ENCODE data around the gene ZNF430. TPM values are rescaled to one million over a fixed set of nuclear protein-coding genes. Genes with fewer than 3 reads are reported as not detected.

The ZNF430 gene
- total RNA-seq, 1 experiment from 2014 or later = 3.2 TPM

DNA sequence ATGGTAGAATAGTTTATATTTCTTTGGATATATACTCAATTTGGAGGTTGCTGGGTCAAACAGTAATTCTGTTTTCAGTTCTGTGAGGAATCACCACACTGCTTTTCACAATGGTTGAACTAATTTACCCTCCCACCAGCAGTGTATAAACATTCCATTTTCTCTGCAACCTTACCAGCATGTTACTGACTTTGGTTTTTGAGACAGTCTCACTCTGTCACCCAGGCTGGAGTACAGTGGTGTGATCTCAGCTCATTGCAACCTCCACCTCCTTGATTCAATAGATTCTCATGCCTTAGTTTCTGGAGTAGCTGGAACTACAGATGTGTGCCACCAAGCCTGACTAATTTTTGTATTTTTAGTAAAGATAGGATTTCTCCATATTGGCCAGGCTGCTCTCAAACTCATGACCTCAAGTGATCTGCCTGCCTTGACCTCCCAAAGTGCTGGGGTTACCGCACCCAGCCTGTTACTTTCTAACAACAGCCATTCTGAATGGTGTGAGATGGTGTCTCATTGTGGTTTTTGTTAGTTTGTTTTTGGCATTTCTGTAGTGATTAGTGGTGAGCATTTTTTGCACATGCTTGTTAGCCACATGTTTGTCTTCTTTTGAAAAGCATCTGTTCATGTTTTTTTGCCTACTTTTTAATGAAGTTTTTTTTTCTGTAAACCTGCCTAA, 74.0 kb downstream of the ZNF430 start:
- DNase-seq = no peak
- Histone ChIP-seq H3K27me3 (no peaks in the 10 kb centered on the region), H3K4me3 (no peak overlapping the region), H3K9me3 (no peaks in the 10 kb centered on the region), H3K36me3 (peaks cover 4% of the 10 kb centered on the region)

DNA sequence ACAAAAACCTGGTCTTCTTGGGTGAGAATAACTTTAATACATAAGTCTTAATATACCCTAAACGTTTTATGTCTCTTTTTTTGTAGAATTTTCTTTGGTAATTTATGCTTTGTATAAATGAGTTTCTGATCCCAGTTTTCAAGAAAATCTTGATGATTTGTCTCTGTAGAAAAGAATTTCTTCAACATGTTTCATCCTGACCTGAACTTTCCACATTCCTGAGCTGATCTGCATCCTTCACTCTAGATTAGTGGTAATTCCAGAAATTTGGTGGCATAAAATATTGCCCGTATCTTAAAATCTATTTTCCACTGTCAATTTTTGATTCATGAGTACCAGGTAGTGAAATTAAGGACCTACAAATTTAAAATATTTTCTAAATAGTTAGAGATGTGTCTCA, 77.8 kb downstream of the ZNF430 start:
- Histone ChIP-seq H3K27me3 (no peaks in the 10 kb centered on the region), H3K4me3 (no peak overlapping the region), H3K9me3 (no peaks in the 10 kb centered on the region), H3K36me3 (peaks cover 10% of the 10 kb centered on the region)
- DNase-seq = no peak

DNA sequence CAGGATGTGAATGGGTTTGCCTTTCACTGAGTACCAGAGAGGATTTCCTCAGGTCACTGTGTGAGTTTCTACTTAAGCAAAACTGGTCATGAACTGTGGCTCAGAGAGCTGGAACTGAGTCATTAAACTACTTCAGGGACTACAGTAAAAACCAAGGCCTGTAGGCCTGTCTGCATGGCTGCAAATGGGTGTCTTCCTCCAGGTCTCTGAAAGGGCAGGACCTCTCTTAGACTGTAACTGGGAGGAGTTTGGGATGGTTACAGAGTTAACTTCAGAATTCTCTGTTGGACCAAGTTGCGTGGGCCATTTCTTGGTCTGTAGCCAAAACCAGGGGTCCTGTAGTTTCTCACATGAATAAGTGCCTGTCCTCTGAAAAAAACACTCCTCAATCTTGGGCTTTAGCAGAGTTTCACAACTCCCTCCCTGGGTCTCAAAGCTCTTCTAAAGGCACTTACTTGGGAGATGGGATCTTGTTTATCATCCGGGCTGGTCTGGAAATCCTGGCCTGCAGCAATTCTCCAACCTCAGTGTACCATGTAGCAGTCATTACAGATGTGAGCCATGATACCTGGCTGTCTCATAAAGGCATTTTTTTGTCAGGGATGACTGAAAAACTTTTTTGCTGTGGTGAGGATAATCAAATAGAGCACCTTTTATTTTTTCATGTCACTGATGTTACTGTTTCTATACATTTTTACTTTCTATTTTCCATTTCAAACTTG, 81.2 kb downstream of the ZNF430 start:
- no peak for DNase-seq
- Histone ChIP-seq H3K4me3 (no peak overlapping the region), H3K27me3 (no peaks in the 10 kb centered on the region), H3K9me3 (no peaks in the 10 kb centered on the region), H3K36me3 (peaks cover 13% of the 10 kb centered on the region)

DNA sequence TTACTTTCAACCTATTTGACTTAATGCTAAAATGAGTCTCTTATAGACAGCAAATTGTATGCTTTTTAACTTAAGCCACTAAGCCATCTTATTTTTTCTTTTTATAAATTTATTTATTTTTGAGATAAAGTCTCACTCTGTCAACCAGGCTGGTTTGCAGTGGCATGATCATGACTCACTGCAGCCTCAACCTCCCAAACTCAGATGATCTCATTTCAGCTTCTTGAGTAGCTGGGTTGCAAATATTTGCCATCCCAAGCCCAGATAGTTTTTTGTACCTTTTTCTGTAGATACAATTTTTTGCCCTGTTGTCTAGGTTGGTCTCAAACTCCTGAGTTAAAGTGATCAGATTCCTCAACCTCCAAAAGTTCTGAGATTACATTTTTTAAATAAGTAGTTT, 88.7 kb downstream of the ZNF430 start:
- Histone ChIP-seq H3K27me3 (no peaks in the 10 kb centered on the region), H3K9me3 (no peaks in the 10 kb centered on the region; the same call in 1 of the 2 replicates), H3K4me3 (no peak overlapping the region), H3K36me3 (peaks cover 9% of the 10 kb centered on the region)
- no peak for DNase-seq

Other genes starting within 250 kb of the ZNF430 start
- 1.8 and 2.1 TPM in 2 replicates for gene ZNF66, start 244.4 kb upstream of the ZNF430 start, total RNA-seq (2014; rRNA removed; shearing (Covaris generic); ENCODE audit: low replicate concordance)
- 0.67 and 1.3 TPM in 2 replicates for gene ZNF85, start 97.4 kb upstream of the ZNF430 start, total RNA-seq (2014; rRNA removed; shearing (Covaris generic); ENCODE audit: low replicate concordance)
- 1.3 and 7.0 TPM in 2 replicates for gene ZNF714, start 61.5 kb downstream of the ZNF430 start, total RNA-seq (2014; rRNA removed; shearing (Covaris generic); ENCODE audit: low replicate concordance)
- 2.9 and 3.4 TPM in 2 replicates for gene ZNF431, start 121.4 kb downstream of the ZNF430 start, total RNA-seq (2014; rRNA removed; shearing (Covaris generic); ENCODE audit: low replicate concordance)